WERI-Rb-1 (cell line): Measurements from ENCODE around the gene TMEM131L.

Source experiments
- DNase-seq: peaks from one replicate; pipeline ENCODE4 v3.0.0-alpha.2; 2020
- H3K27ac ChIP-seq: fragments of 250-450 bp; sonication (Bioruptor Pico); 2 replicates; pipeline ENCODE4 v1.5.1; 2020; ENCODE audit warnings: mild to moderate bottlenecking, moderate library complexity
- H3K27me3 ChIP-seq: fragments of 250-450 bp; sonication (Bioruptor Pico); 2 replicates; pipeline ENCODE4 v1.5.1; 2021; ENCODE audit warnings: mild to moderate bottlenecking, low read depth, moderate library complexity; ENCODE audit not compliant: insufficient read depth, severe bottlenecking
- H3K36me3 ChIP-seq: fragments of 250-450 bp; sonication (Bioruptor Pico); 2 replicates; pipeline ENCODE4 v1.5.1; 2020; ENCODE audit warnings: mild to moderate bottlenecking, moderate library complexity
- H3K4me3 ChIP-seq: 2 replicates; pipeline ENCODE4 v1.5.1; 2011; ENCODE audit warnings: low read depth, mild to moderate bottlenecking, control low read depth, low read length
- H3K9me3 ChIP-seq: fragments of 250-450 bp; sonication (Bioruptor Pico); 2 replicates; pipeline ENCODE4 v1.5.1; 2021; ENCODE audit warnings: mild to moderate bottlenecking, moderate library complexity; ENCODE audit not compliant: severe bottlenecking
- TF ChIP-seq, protein P1 (sequence below): IDR thresholded peaks from 2 replicates; pipeline ENCODE4 v1.5.1; 2011; ENCODE audit warnings: low read depth, mild to moderate bottlenecking, control low read depth, inconsistent platforms, low read length

TMEM131L gene

DNA sequence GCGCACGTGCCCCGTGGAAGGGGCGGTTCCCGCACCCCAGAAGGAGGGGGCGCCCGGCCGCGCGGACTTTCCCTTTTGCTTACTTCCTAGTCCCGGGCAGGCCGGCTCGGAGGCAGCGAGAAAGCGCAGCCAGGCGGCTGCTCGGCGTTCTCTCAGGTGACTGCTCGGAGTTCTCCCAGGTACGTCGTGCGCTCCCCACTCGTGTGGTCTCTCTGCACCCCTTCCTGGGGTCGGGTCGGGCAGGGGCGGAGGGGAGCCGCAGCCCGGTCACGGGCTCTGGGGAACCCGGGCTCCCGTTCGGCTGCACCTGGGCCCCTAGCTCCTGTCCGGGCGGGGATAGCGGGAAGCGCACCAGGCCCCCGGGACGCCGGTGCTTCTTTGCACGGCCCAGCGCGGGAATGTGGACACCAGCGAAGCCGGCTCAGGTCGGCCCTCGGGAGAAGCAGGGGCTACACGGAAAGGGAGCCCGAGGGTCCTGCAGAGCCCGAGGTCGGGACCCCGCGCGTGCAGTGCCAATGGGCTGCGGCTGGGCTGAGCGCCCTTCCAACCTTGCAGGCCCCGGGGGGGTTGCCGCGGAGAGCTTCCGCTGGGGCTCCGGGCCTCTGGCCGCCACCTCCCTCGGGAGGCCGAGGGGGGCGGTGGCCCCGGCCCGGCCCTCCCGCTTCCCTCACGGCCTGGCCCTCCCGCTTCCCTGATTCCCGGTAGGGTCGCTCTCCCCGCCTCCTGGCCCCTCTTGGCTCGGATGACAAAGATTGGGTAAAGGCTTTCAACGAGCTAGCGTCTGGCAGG is 218.2 kb downstream of the TMEM131L start, which contains the start of gene TLR2:
Gene TLR2 (plus strand): TSS at position 99 of the 789 bp plus-strand sequence. CDS start 18,628 bp downstream, outside the sequence.
- Histone ChIP-seq H3K36me3 (no peaks in the 10 kb centered on the region), H3K27me3 (peaks cover 40% of the 10 kb centered on the region), H3K9me3 (peaks cover 29% of the 10 kb centered on the region), H3K4me3 (peak within 1 kb of the TSS; percentile 45), H3K27ac (no peak within 1 kb of the TSS)
- peak; percentile 55 for DNase-seq
- TF ChIP-seq, protein P1, sequence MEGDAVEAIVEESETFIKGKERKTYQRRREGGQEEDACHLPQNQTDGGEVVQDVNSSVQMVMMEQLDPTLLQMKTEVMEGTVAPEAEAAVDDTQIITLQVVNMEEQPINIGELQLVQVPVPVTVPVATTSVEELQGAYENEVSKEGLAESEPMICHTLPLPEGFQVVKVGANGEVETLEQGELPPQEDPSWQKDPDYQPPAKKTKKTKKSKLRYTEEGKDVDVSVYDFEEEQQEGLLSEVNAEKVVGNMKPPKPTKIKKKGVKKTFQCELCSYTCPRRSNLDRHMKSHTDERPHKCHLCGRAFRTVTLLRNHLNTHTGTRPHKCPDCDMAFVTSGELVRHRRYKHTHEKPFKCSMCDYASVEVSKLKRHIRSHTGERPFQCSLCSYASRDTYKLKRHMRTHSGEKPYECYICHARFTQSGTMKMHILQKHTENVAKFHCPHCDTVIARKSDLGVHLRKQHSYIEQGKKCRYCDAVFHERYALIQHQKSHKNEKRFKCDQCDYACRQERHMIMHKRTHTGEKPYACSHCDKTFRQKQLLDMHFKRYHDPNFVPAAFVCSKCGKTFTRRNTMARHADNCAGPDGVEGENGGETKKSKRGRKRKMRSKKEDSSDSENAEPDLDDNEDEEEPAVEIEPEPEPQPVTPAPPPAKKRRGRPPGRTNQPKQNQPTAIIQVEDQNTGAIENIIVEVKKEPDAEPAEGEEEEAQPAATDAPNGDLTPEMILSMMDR: no peak

DNA sequence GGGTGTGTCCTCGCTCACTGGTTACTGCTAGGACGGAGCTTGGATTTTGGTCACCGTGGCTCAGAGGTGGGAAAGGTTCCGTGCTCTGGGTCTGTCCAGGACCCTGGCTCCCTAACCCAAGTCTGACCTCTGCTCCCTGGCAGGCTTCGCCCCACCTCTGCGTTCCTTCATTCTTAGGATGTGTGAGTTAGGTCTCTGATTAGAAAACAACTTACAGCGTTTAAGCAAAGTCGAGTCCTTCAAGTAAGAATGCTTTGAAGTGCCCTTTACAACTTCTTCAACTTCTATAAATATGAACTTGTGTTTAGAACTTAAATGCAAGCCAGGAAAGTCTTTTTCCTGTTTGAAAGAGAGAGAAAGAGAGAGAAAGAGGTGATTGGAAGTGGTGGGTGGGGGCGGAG is 218.8 kb downstream of the TMEM131L start:
- no peak for DNase-seq
- H3K27ac ChIP-seq: no peak overlapping the region
- H3K36me3 ChIP-seq: no peaks in the 10 kb centered on the region
- peaks cover 30% of the 10 kb centered on the region for H3K9me3 ChIP-seq
- H3K4me3 ChIP-seq: peak overlapping the region; percentile 45
- TF ChIP-seq, protein P1: no peak
- H3K27me3 ChIP-seq: peaks cover 40% of the 10 kb centered on the region
